ENCODE measurements around the gene PWWP2B. TPM values are rescaled to one million over a fixed set of nuclear protein-coding genes. Genes with fewer than 3 reads are reported as not detected.

Gene PWWP2B
- total RNA-seq, 1 experiment from 2014 or later: 19.3 TPM

GRCh38 chr10:132349766-132350165 is 47.2 kb upstream of the PWWP2B start:
- intact Hi-C loops (cut with micrococcal nuclease; ENCODE audit: unreplicated experiment): no loop called here
- no peak for TF ChIP-seq CTCF (IDR thresholded peaks at IDR 0.05; ENCODE audit: insufficient read depth in 1 of 2, low read depth in 1 of 2, low read length in 1 of 2, severe bottlenecking in 1 of 2, unreplicated experiment in 1 of 2)
- Histone ChIP-seq H3K27me3 (replicated peaks; ENCODE audit: control insufficient read depth, insufficient read depth, low read length) (no peaks in the 10 kb centered on the region), H3K4me1 (no peaks in the 10 kb centered on the region), H3K36me3 (ENCODE audit: control insufficient read depth, insufficient read depth, low read length) (no peaks in the 10 kb centered on the region; the same call in 1 of the 2 replicates), H3K4me3 (ENCODE audit: low read depth, low read length) (no peak overlapping the region), H3K9me3 (no peaks in the 10 kb centered on the region)
- ChIA-PET POLR2A (no interaction called here), CTCF (no interaction called here)
- no TSS peak for BruUV-seq (replicated peaks)
- Mint-ChIP-seq H3K9me3 (ENCODE audit: unreplicated experiment) (no peaks in the 10 kb centered on the region), H3K4me1 (ENCODE audit: low read depth, unreplicated experiment) (peaks cover 13% of the 10 kb centered on the region), H3K36me3 (ENCODE audit: insufficient read depth, unreplicated experiment) (peaks cover 9% of the 10 kb centered on the region), H3K4me3 (ENCODE audit: unreplicated experiment) (no peak overlapping the region), H3K27me3 (ENCODE audit: insufficient read depth, unreplicated experiment) (no peaks in the 10 kb centered on the region), H3K27ac (ENCODE audit: unreplicated experiment) (no peak overlapping the region)
- DNase-seq: no peak

GRCh38 chr10:132350391-132350790 is 46.6 kb upstream of the PWWP2B start:
- CTCF ChIA-PET: no interaction called here
- H3K27ac Mint-ChIP-seq (ENCODE audit: unreplicated experiment): no peak overlapping the region
- no peaks in the 10 kb centered on the region for H3K27me3 Mint-ChIP-seq (ENCODE audit: insufficient read depth, unreplicated experiment)
- no peak for DNase-seq
- Histone ChIP-seq H3K4me1 (no peaks in the 10 kb centered on the region), H3K9me3 (no peaks in the 10 kb centered on the region), H3K27me3 (replicated peaks; ENCODE audit: control insufficient read depth, insufficient read depth, low read length) (no peaks in the 10 kb centered on the region), H3K36me3 (ENCODE audit: control insufficient read depth, insufficient read depth, low read length) (no peaks in the 10 kb centered on the region; the same call in 1 of the 2 replicates), H3K4me3 (ENCODE audit: low read depth, low read length) (no peak overlapping the region)
- no peak for TF ChIP-seq CTCF (IDR thresholded peaks at IDR 0.05; ENCODE audit: insufficient read depth in 1 of 2, low read depth in 1 of 2, low read length in 1 of 2, severe bottlenecking in 1 of 2, unreplicated experiment in 1 of 2)
- H3K36me3 Mint-ChIP-seq (ENCODE audit: insufficient read depth, unreplicated experiment): peaks cover 9% of the 10 kb centered on the region
- intact Hi-C loops (cut with micrococcal nuclease; ENCODE audit: unreplicated experiment): no loop called here
- BruUV-seq (replicated peaks): no TSS peak
- no peak overlapping the region for H3K4me3 Mint-ChIP-seq (ENCODE audit: unreplicated experiment)
- peaks cover 13% of the 10 kb centered on the region for H3K4me1 Mint-ChIP-seq (ENCODE audit: low read depth, unreplicated experiment)
- POLR2A ChIA-PET: no interaction called here
- H3K9me3 Mint-ChIP-seq (ENCODE audit: unreplicated experiment): no peaks in the 10 kb centered on the region

GRCh38 chr10:132350946-132351345 is 46.1 kb upstream of the PWWP2B start:
- H3K9me3 Mint-ChIP-seq (ENCODE audit: unreplicated experiment): no peaks in the 10 kb centered on the region
- CTCF ChIA-PET: no interaction called here

More at GRCh38 chr10:132350946-132351345, 46.1 kb upstream of the PWWP2B start:
- Mint-ChIP-seq H3K27me3 (ENCODE audit: insufficient read depth, unreplicated experiment) (no peaks in the 10 kb centered on the region), H3K4me1 (ENCODE audit: low read depth, unreplicated experiment) (peaks cover 13% of the 10 kb centered on the region), H3K4me3 (ENCODE audit: unreplicated experiment) (no peak overlapping the region), H3K27ac (ENCODE audit: unreplicated experiment) (no peak overlapping the region), H3K36me3 (ENCODE audit: insufficient read depth, unreplicated experiment) (peaks cover 9% of the 10 kb centered on the region)
- POLR2A ChIA-PET: no interaction called here
- H3K27me3 ChIP-seq (replicated peaks; ENCODE audit: control insufficient read depth, insufficient read depth, low read length): no peaks in the 10 kb centered on the region
- H3K4me1 ChIP-seq: no peaks in the 10 kb centered on the region
- H3K9me3 ChIP-seq: no peaks in the 10 kb centered on the region
- no peak for DNase-seq
- BruUV-seq (replicated peaks): no TSS peak
- intact Hi-C loops (cut with micrococcal nuclease; ENCODE audit: unreplicated experiment): no loop called here
- H3K36me3 ChIP-seq (ENCODE audit: control insufficient read depth, insufficient read depth, low read length): no peaks in the 10 kb centered on the region; the same call in 1 of the 2 replicates
- H3K4me3 ChIP-seq (ENCODE audit: low read depth, low read length): no peak overlapping the region
- TF ChIP-seq CTCF (IDR thresholded peaks at IDR 0.05; ENCODE audit: insufficient read depth in 1 of 2, low read depth in 1 of 2, low read length in 1 of 2, severe bottlenecking in 1 of 2, unreplicated experiment in 1 of 2): no peak
